ENCODE data around the gene SEBOX.

DNA sequence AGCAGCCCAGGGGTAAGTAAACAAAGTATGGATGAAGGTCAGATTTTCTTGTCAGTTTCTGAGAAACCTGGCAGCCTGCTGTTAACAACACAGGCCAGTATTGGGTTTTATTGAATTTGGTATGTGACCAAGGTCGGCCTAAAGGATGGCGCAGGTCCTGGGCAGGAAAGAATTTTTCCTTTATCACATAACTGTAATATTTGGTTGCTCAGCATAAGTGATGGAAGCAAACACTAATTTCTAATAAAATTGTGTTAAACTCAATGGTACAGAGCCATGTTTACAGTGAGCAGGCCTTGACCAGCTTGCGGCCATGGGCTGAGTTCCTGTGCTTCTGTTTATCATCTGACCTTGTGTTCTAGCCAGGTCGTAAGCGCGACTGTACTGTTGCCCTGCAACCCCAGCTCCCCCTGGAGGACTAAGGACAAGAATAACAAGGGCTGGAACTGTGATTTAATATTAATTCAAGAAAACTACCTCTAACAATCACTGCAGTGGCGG lies 18.2 kb downstream of the SEBOX start:
- TF ChIP-seq, protein P1, sequence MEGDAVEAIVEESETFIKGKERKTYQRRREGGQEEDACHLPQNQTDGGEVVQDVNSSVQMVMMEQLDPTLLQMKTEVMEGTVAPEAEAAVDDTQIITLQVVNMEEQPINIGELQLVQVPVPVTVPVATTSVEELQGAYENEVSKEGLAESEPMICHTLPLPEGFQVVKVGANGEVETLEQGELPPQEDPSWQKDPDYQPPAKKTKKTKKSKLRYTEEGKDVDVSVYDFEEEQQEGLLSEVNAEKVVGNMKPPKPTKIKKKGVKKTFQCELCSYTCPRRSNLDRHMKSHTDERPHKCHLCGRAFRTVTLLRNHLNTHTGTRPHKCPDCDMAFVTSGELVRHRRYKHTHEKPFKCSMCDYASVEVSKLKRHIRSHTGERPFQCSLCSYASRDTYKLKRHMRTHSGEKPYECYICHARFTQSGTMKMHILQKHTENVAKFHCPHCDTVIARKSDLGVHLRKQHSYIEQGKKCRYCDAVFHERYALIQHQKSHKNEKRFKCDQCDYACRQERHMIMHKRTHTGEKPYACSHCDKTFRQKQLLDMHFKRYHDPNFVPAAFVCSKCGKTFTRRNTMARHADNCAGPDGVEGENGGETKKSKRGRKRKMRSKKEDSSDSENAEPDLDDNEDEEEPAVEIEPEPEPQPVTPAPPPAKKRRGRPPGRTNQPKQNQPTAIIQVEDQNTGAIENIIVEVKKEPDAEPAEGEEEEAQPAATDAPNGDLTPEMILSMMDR (IDR thresholded peaks at IDR 0.05) = no peak
- no peak for TF ChIP-seq POLR2A (IDR thresholded peaks at IDR 0.05)
- no peak for TF ChIP-seq POLR2AphosphoS5 (IDR thresholded peaks at IDR 0.05)
- TF ChIP-seq EP300 (IDR thresholded peaks at IDR 0.05) = no peak
